Adipocyte (in vitro differentiated cells): Measurements from ENCODE around the gene CHST3.

ENCODE experiments used
- DNase-seq: peaks from one replicate; pipeline ENCODE4 v3.0.0-alpha.2; 2015; ENCODE audit warnings: low read depth
- H3K27me3 ChIP-seq: replicated peaks from 2 replicates; pipeline ENCODE4 v1.7.0; 2013; ENCODE audit warnings: mild to moderate bottlenecking, low read length, moderate library complexity; ENCODE audit not compliant: control insufficient read depth, insufficient read depth
- H3K36me3 ChIP-seq: 2 replicates; pipeline ENCODE4 v1.7.0; 2013; ENCODE audit warnings: low read length, mild to moderate bottlenecking, moderate library complexity; ENCODE audit not compliant: control insufficient read depth, insufficient read depth, severe bottlenecking
- H3K4me1 ChIP-seq: 2 replicates; pipeline ENCODE4 v1.7.0; 2013; ENCODE audit warnings: mild to moderate bottlenecking, low read length, moderate library complexity; ENCODE audit not compliant: control insufficient read depth, insufficient read depth
- H3K4me3 ChIP-seq: 2 replicates; pipeline ENCODE4 v1.7.0; 2013; ENCODE audit warnings: mild to moderate bottlenecking, low read length, moderate library complexity
- H3K9ac ChIP-seq: 2 replicates; pipeline ENCODE4 v1.7.0; 2013; ENCODE audit warnings: mild to moderate bottlenecking, low read length, moderate library complexity
- H3K9me3 ChIP-seq: 2 replicates; pipeline ENCODE4 v1.7.0; 2013; ENCODE audit warnings: mild to moderate bottlenecking, low read length, moderate library complexity; ENCODE audit not compliant: control insufficient read depth

Gene CHST3

DNA sequence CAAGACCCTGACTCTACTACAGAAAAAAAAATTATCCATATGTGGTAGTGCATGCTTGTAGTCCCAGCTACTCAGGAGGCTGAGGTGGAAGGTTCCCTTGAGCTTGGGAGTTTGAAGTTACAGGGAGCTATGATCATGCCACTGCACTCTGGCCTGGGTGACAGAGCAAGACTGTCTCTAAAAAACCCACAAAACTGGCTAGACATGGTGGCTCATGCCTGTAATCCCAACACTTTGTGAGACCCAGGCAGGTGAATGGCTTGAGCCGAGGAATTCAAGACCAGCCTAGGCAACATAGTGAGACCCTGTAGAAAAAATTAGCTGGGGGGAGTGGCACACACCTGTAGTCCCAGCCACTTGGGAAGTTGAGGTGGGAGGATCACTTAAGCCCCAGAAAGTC lies 32.9 kb upstream of the CHST3 start:
- Histone ChIP-seq H3K9ac (no peak overlapping the region), H3K36me3 (no peaks in the 10 kb centered on the region), H3K4me1 (peaks cover 10% of the 10 kb centered on the region), H3K9me3 (peaks cover 12% of the 10 kb centered on the region), H3K4me3 (no peak overlapping the region), H3K27me3 (no peaks in the 10 kb centered on the region)
- DNase-seq, result no peak

- no peaks in the 10 kb centered on the region for H3K36me3 ChIP-seq
- DNase-seq, result no peak
- H3K4me1 ChIP-seq, result no peaks in the 10 kb centered on the region
- no peak overlapping the region for H3K4me3 ChIP-seq
- no peak overlapping the region for H3K9ac ChIP-seq
- H3K27me3 ChIP-seq, result no peaks in the 10 kb centered on the region
- peaks cover 16% of the 10 kb centered on the region for H3K9me3 ChIP-seq
Observed at GRCh38 chr10:71933651-71934050, 30.5 kb upstream of the CHST3 start.

- peaks cover 6% of the 10 kb centered on the region for H3K9me3 ChIP-seq
- no peaks in the 10 kb centered on the region for H3K4me1 ChIP-seq
- no peak for DNase-seq
- H3K36me3 ChIP-seq, result no peaks in the 10 kb centered on the region
- H3K9ac ChIP-seq, result no peak overlapping the region
- H3K27me3 ChIP-seq, result no peaks in the 10 kb centered on the region
- H3K4me3 ChIP-seq, result no peak overlapping the region
Observed at GRCh38 chr10:71938211-71938610, 26.0 kb upstream of the CHST3 start.

DNA sequence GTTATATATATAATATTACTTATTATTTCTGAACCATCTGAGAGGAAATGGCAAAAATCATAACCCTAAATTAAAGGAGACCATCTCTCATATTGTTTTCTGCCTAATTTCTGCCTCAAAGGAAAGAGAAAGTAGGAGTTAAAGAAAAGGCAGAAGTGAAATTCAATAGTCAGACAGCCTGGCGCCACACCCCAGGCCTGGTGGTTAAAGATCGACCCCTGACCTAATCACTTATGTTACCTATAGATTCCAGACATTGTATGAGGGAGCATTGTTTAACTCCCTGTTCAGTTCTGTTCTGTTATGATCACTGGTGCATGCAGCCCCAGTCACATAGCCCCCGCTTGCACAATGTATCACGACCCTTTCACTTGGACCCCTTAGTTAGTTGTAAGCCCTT lies 24.9 kb upstream of the CHST3 start:
- Histone ChIP-seq H3K27me3 (no peaks in the 10 kb centered on the region), H3K4me1 (no peaks in the 10 kb centered on the region), H3K9me3 (peaks cover 4% of the 10 kb centered on the region), H3K36me3 (no peaks in the 10 kb centered on the region), H3K9ac (no peak overlapping the region), H3K4me3 (no peak overlapping the region)
- DNase-seq, result no peak

- H3K4me1 ChIP-seq, result no peaks in the 10 kb centered on the region
- H3K36me3 ChIP-seq, result no peaks in the 10 kb centered on the region
- no peak overlapping the region for H3K4me3 ChIP-seq
- H3K27me3 ChIP-seq, result no peaks in the 10 kb centered on the region
- peaks cover 7% of the 10 kb centered on the region for H3K9me3 ChIP-seq
- DNase-seq, result no peak
- H3K9ac ChIP-seq, result no peak overlapping the region
Observed at GRCh38 chr10:71939861-71940474, 24.2 kb upstream of the CHST3 start.

- no peak for DNase-seq
- Histone ChIP-seq H3K4me3 (no peak overlapping the region), H3K27me3 (no peaks in the 10 kb centered on the region), H3K9me3 (peaks cover 14% of the 10 kb centered on the region), H3K36me3 (no peaks in the 10 kb centered on the region), H3K4me1 (no peaks in the 10 kb centered on the region), H3K9ac (no peak overlapping the region)
Observed at GRCh38 chr10:71940752-71941151, 23.4 kb upstream of the CHST3 start.

DNA sequence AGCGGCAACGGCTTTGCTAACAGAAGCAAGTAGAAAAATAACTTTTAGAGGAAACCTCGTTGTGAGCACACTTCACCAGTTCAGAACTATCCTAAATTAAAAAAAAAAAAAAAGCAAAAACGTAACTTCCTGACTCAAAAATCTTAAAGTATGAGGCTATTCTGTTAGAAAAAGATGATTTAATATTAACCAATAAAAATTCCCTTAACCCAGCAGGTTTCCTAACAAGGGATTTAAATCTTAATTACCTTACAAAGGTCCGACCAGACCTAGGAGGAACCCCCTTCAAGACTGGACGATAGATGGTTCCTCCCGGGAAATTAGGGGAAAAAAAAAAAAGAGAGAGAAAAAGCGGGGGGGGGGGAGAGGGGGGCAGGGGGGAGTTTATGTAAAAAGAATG lies 22.9 kb upstream of the CHST3 start:
- Histone ChIP-seq H3K9me3 (peaks cover 19% of the 10 kb centered on the region), H3K4me3 (no peak overlapping the region), H3K9ac (no peak overlapping the region), H3K27me3 (no peaks in the 10 kb centered on the region), H3K36me3 (no peaks in the 10 kb centered on the region), H3K4me1 (no peaks in the 10 kb centered on the region)
- no peak for DNase-seq

DNA sequence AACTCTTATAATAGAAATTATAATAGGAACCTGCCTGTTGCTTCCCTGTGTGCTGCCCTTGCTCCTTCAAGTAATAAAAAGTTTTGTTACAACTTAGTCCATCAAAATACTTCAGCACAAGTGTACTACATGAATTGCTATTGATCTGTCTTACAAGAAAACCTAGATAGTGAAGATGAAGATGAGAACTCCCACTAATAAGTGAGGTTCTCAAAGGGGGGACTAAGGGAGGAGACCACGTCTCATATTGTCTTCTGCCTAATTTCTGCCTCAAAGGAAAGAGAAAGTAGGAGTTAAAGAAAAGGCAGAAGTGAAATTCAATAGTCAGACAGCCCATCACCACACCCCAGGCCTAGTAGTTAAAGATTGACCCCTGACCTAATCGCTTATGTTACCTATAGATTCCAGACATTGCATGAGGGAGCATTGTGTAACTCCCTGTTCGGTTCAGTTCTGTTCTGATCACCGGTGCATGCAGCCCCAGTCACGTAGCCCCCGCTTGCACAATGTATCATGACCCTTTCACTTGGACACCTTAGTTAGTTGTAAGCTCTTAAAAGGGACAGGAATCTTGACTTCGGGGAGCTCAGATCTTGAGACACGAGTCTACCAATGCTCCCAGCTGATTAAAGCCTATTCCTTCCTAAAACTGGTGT lies 18.2 kb upstream of the CHST3 start:
- H3K4me3 ChIP-seq, result peak overlapping the region; percentile 8
- no peaks in the 10 kb centered on the region for H3K36me3 ChIP-seq
- no peak for DNase-seq

GRCh38 chr10:71946700-71947099 lies 17.5 kb upstream of the CHST3 start:
- H3K9ac ChIP-seq, result no peak overlapping the region
- no peaks in the 10 kb centered on the region for H3K4me1 ChIP-seq
- peaks cover 25% of the 10 kb centered on the region for H3K9me3 ChIP-seq
- H3K27me3 ChIP-seq, result peaks cover 19% of the 10 kb centered on the region
- H3K36me3 ChIP-seq, result no peaks in the 10 kb centered on the region
- no peak for DNase-seq
- no peak overlapping the region for H3K4me3 ChIP-seq

More for the DNA sequence above, 18.2 kb upstream of the CHST3 start:
- Histone ChIP-seq H3K9ac (no peak overlapping the region), H3K27me3 (peaks cover 12% of the 10 kb centered on the region), H3K9me3 (peaks cover 25% of the 10 kb centered on the region), H3K4me1 (no peaks in the 10 kb centered on the region)

GRCh38 chr10:71948496-71949067 lies 15.6 kb upstream of the CHST3 start:
- Histone ChIP-seq H3K4me3 (no peak overlapping the region), H3K9ac (no peak overlapping the region), H3K4me1 (no peaks in the 10 kb centered on the region), H3K9me3 (peaks cover 25% of the 10 kb centered on the region), H3K27me3 (peaks cover 20% of the 10 kb centered on the region), H3K36me3 (no peaks in the 10 kb centered on the region)
- DNase-seq, result no peak

- Histone ChIP-seq H3K27me3 (peaks cover 20% of the 10 kb centered on the region), H3K4me1 (no peaks in the 10 kb centered on the region), H3K9ac (no peak overlapping the region), H3K36me3 (no peaks in the 10 kb centered on the region), H3K9me3 (peaks cover 21% of the 10 kb centered on the region), H3K4me3 (no peak overlapping the region)
- DNase-seq, result no peak
Observed at GRCh38 chr10:71950683-71951082, 13.5 kb upstream of the CHST3 start.
